Measurements from ENCODE around the gene SUGCT. TPM values are rescaled to one million over a fixed set of nuclear protein-coding genes. Genes with fewer than 3 reads are reported as not detected.

Gene SUGCT
- total RNA-seq, result 10 to 100 TPM in 3 of 4 donors, 1 to 10 TPM in 1; 7.8 to 15.0 (median 12.8) TPM

GRCh38 chr7:40134428-40135316, at the start of gene SUGCT, which contains the start of gene MPLKIP:
Gene SUGCT (plus strand): TSS chr7:40135005.
Gene MPLKIP (minus strand): TSS chr7:40134622. CDS start chr7:40134567, 55 bp downstream.
- peak; percentile 96 for DNase-seq (ENCODE audit: extremely low spot score)
- Histone ChIP-seq H3K27ac (replicated peaks in 1 of 4) (peak within 1 kb of the TSS; percentile 89 to 93 (median 92)), H3K27me3 (no peaks in the 10 kb centered on the region), H3K4me3 (peak within 1 kb of the TSS; percentile 85 to 98 (median 96)), H3K36me3 (peaks cover 0 to 5% (median 0%) of the 10 kb centered on the region in 4 donors), H3K9me3 (no peaks in the 10 kb centered on the region), H3K4me1 (peaks cover 24 to 46% (median 40%) of the 10 kb centered on the region in 4 donors)
- TF ChIP-seq EP300 (IDR thresholded peaks at IDR 0.05) (no peak), CTCF (IDR thresholded peaks at IDR 0.05) (peak; percentile 91 to 100 (median 98)), POLR2A (IDR thresholded peaks at IDR 0.05; ENCODE audit: low read depth) (no peak), POLR2AphosphoS5 (IDR thresholded peaks at IDR 0.05) (peak; percentile 77 to 79)
- intact Hi-C loops (cut with DNase I), result loop anchor here (2.0 kb wide), 1 partner anchor 184 kb away; the partner anchor contains the start of gene CDK13
- 0% methylated on average over 5 of the region's 75 CpGs for WGBS

DNA sequence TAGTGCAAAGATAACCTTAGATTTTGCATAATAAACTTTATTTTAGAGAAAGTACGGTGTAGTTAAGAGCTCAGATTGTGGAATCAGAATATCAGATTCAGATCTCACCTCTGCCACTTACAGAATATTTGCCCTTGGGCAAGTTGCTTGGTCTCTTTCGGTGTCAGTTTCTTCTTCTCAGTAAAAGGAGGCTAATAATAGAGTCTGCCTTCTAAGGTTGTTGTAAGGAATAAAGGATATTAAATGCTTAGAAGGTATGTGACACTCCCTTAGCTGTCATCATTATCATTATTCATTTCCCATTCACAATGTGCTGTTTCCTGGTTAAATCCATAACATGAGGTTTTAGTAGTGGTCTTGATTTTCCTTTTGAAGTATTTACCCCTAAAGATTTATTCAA, 42.6 kb upstream of the SUGCT start:
- Histone ChIP-seq H3K36me3 (peaks cover 33 to 75% (median 46%) of the 10 kb centered on the region in 4 donors), H3K9me3 (no peaks in the 10 kb centered on the region), H3K4me1 (peaks cover 0 to 39% (median 33%) of the 10 kb centered on the region in 4 donors), H3K4me3 (no peak overlapping the region), H3K27me3 (no peaks in the 10 kb centered on the region), H3K27ac (replicated peaks in 1 of 4) (peak overlapping the region in 2 of 4 donors; percentile 29 to 55)
- intact Hi-C loops (cut with DNase I), result no loop called here
- 78% methylated on average over 2 of the region's 2 CpGs for WGBS
- no peak for DNase-seq (ENCODE audit: extremely low spot score)
- TF ChIP-seq POLR2A (IDR thresholded peaks at IDR 0.05; ENCODE audit: low read depth) (no peak), CTCF (IDR thresholded peaks at IDR 0.05) (no peak), EP300 (IDR thresholded peaks at IDR 0.05) (no peak), POLR2AphosphoS5 (IDR thresholded peaks at IDR 0.05) (no peak)

GRCh38 chr7:40093631-40094350, 41.0 kb upstream of the SUGCT start:
- Histone ChIP-seq H3K4me3 (no peak overlapping the region), H3K36me3 (peaks cover 20 to 59% (median 34%) of the 10 kb centered on the region in 4 donors), H3K27me3 (no peaks in the 10 kb centered on the region), H3K27ac (replicated peaks in 1 of 4) (peak overlapping the region in 2 of 4 donors; percentile 21 to 55), H3K4me1 (peaks cover 6 to 53% (median 48%) of the 10 kb centered on the region in 4 donors), H3K9me3 (no peaks in the 10 kb centered on the region)
- TF ChIP-seq EP300 (IDR thresholded peaks at IDR 0.05) (no peak), POLR2A (IDR thresholded peaks at IDR 0.05; ENCODE audit: low read depth) (no peak), POLR2AphosphoS5 (IDR thresholded peaks at IDR 0.05) (no peak), CTCF (IDR thresholded peaks at IDR 0.05) (no peak)
- WGBS, result 91% methylated on average over 8 of the region's 8 CpGs
- intact Hi-C loops (cut with DNase I), result no loop called here
- no peak for DNase-seq (ENCODE audit: extremely low spot score)

DNA sequence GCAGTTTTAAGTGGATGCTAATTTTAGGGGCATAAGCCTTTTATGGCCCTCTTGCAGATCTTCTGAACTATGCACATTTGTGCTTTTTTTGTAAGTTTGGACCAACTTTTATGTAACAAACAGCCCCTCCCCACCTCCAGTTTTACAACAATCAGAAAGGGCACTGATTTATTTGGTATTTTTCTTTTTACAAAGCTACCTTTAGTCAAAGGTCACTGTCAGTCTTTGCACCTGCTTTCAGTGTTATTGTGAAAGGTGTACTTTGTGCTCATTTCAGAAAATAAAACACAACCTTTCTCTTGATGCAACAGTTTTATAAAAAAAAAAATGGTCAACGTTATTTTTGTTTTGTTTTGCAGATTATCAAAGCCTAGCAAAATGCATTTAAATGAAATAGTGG, 39.6 kb upstream of the SUGCT start:
- intact Hi-C loops (cut with DNase I), result no loop called here
- Histone ChIP-seq H3K4me3 (no peak overlapping the region), H3K27ac (replicated peaks in 1 of 4) (no peak overlapping the region), H3K36me3 (peaks cover 11 to 45% (median 28%) of the 10 kb centered on the region in 4 donors), H3K4me1 (peaks cover 6 to 58% (median 51%) of the 10 kb centered on the region in 4 donors), H3K27me3 (no peaks in the 10 kb centered on the region), H3K9me3 (no peaks in the 10 kb centered on the region)
- WGBS, result 80% methylated on average over 1 of the region's 1 CpG
- DNase-seq (ENCODE audit: extremely low spot score), result no peak
- TF ChIP-seq EP300 (IDR thresholded peaks at IDR 0.05), result no peak
- TF ChIP-seq CTCF (IDR thresholded peaks at IDR 0.05), result no peak
- TF ChIP-seq POLR2A (IDR thresholded peaks at IDR 0.05; ENCODE audit: low read depth), result no peak
- TF ChIP-seq POLR2AphosphoS5 (IDR thresholded peaks at IDR 0.05), result no peak

All from esophagus muscularis mucosa (tissue), 4 donors.